ENCODE measurements around the gene RAPGEF2. TPM values are rescaled to one million over a fixed set of nuclear protein-coding genes. Genes with fewer than 3 reads are reported as not detected.

RAPGEF2 gene
- total RNA-seq, 1 experiment from 2014 or later, result 17.6 TPM

- ChIA-PET POLR2A (no interaction called here), CTCF (no interaction called here)
- ATAC-seq (no peak), DNase-seq (ENCODE audit: low read depth, low spot score) (no peak)
- Histone ChIP-seq H3K9me3 (ENCODE audit: control insufficient read depth, insufficient read depth, low read depth, low read length) (no peaks in the 10 kb centered on the region), H3K36me3 (ENCODE audit: control insufficient read depth, insufficient read depth, low read length) (no peaks in the 10 kb centered on the region), H3K4me3 (ENCODE audit: low read depth in 2 of 2, low read length in 2 of 2) (no peak overlapping the region), H3K27ac (ENCODE audit: low read length) (no peak overlapping the region), H3K4me1 (ENCODE audit: control insufficient read depth, insufficient read depth, low read length) (no peaks in the 10 kb centered on the region), H3K27me3 (ENCODE audit: control insufficient read depth, insufficient read depth, low read length) (no peaks in the 10 kb centered on the region)
- in situ Hi-C loops (cut with HindIII; ENCODE audit: low pct_unique_long_range_greater_than_20kb, low sequenced_read_pairs), result no loop called here
- intact Hi-C loops (cut with micrococcal nuclease; ENCODE audit: unreplicated experiment), result no loop called here
- BruUV-seq (replicated peaks), result no TSS peak
- TF ChIP-seq CTCF (IDR thresholded peaks at IDR 0.05) (no peak), SIN3A (IDR thresholded peaks at IDR 0.05; ENCODE audit: borderline replicate concordance, insufficient read depth, low read depth, low read length) (no peak), POLR2AphosphoS5 (IDR thresholded peaks at IDR 0.05; ENCODE audit: low read depth, low read length) (no peak), REST (IDR thresholded peaks at IDR 0.05; ENCODE audit: insufficient read depth in 1 of 2, low read depth in 2 of 2, low read length in 1 of 2) (no peak), TCF7L2 (IDR thresholded peaks at IDR 0.05; ENCODE audit: low read depth, low read length) (no peak)
Observed at GRCh38 chr4:159145992-159146330, 43.1 kb downstream of the RAPGEF2 start.

DNA sequence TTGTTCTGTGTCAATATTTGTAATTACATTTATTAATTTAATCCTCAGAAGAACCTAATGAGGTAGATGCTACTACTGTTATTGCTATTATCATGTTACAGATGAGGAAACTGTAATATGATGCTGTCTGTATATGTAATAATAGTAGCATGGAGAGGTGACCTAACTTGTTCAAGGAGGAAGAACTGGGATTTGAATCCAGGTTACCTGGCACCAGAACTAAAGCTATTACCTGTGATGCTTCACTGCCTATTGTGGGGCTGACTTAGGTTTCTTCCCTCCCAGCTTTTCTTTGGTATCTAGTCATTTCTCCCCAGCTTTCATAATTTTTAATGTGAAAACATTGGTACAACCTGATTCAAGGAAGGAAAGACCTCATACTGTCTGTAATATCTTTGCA is 43.6 kb downstream of the RAPGEF2 start:
- ATAC-seq, result no peak
- H3K9me3 ChIP-seq (ENCODE audit: control insufficient read depth, insufficient read depth, low read depth, low read length), result no peaks in the 10 kb centered on the region
- TF ChIP-seq TCF7L2 (IDR thresholded peaks at IDR 0.05; ENCODE audit: low read depth, low read length), result no peak
- TF ChIP-seq POLR2AphosphoS5 (IDR thresholded peaks at IDR 0.05; ENCODE audit: low read depth, low read length), result no peak
- TF ChIP-seq CTCF (IDR thresholded peaks at IDR 0.05), result no peak
- no peak for TF ChIP-seq SIN3A (IDR thresholded peaks at IDR 0.05; ENCODE audit: borderline replicate concordance, insufficient read depth, low read depth, low read length)
- TF ChIP-seq REST (IDR thresholded peaks at IDR 0.05; ENCODE audit: insufficient read depth in 1 of 2, low read depth in 2 of 2, low read length in 1 of 2), result no peak

More for the DNA sequence above, 43.6 kb downstream of the RAPGEF2 start:
- H3K4me1 ChIP-seq (ENCODE audit: control insufficient read depth, insufficient read depth, low read length), result no peaks in the 10 kb centered on the region
- H3K36me3 ChIP-seq (ENCODE audit: control insufficient read depth, insufficient read depth, low read length), result no peaks in the 10 kb centered on the region
- BruUV-seq (replicated peaks), result no TSS peak
- no peak overlapping the region for H3K4me3 ChIP-seq (ENCODE audit: low read depth in 2 of 2, low read length in 2 of 2)
- in situ Hi-C loops (cut with HindIII; ENCODE audit: low pct_unique_long_range_greater_than_20kb, low sequenced_read_pairs), result no loop called here
- no peaks in the 10 kb centered on the region for H3K27me3 ChIP-seq (ENCODE audit: control insufficient read depth, insufficient read depth, low read length)
- no peak overlapping the region for H3K27ac ChIP-seq (ENCODE audit: low read length)
- POLR2A ChIA-PET, result no interaction called here
- DNase-seq (ENCODE audit: low read depth, low spot score), result no peak
- CTCF ChIA-PET, result no interaction called here
- intact Hi-C loops (cut with micrococcal nuclease; ENCODE audit: unreplicated experiment), result no loop called here

All from Panc1 (cell line).